HFFc6 (cell line): Measurements from ENCODE around the gene SLC38A9. TPM values are rescaled to one million over a fixed set of nuclear protein-coding genes. Genes with fewer than 3 reads are reported as not detected.

ENCODE experiments used
- DNase-seq: peaks from one replicate; pipeline ENCODE4 v3.0.0-alpha.2; 2018
- H3K27ac Mint-ChIP-seq: 2 replicates; pipeline ENCODE4 v1.8.0; 2020; ENCODE audit warnings: mild to moderate bottlenecking, mixed read lengths
- H3K27me3 Mint-ChIP-seq: 2 replicates; pipeline ENCODE4 v1.8.0; 2021; ENCODE audit warnings: mild to moderate bottlenecking, moderate library complexity, mixed read lengths; ENCODE audit not compliant: insufficient read depth
- H3K36me3 Mint-ChIP-seq: 2 replicates; pipeline ENCODE4 v1.8.0; 2021; ENCODE audit warnings: low read depth, mixed read lengths
- H3K4me1 Mint-ChIP-seq: 2 replicates; pipeline ENCODE4 v1.8.0; 2020; ENCODE audit warnings: low read depth, mixed read lengths
- H3K4me3 Mint-ChIP-seq: 2 replicates; pipeline ENCODE4 v1.8.0; 2020; ENCODE audit warnings: mild to moderate bottlenecking, moderate library complexity, mixed read lengths
- H3K9me3 Mint-ChIP-seq: 2 replicates; pipeline ENCODE4 v1.8.0; 2020; ENCODE audit warnings: mild to moderate bottlenecking, mixed read lengths
- CTCF ChIP-seq: fragments of 200-600 bp; sonication (generic); IDR thresholded peaks from 2 replicates; pipeline ENCODE4 v1.5.0; 2021; ENCODE audit warnings: antibody characterized with exemption, mild to moderate bottlenecking
- total RNA-seq, 6 experiments: library from RNA; stranded (reverse); fragmentation: NEBNext Ultra II Directional; extraction: Animal tissue kit (Norgen Biotek cat#: 25700); gene quantifications; 2 replicates in 1 of 6; 3 replicates in 5 of 6; pipeline ENCODE4 v1.2.3, GENCODE V29; 2021

Gene SLC38A9
- total RNA-seq, 6 experiments from 2014 or later, result 12.2 to 16.5 (median 13.2) TPM

GRCh38 chr5:55578771-55579170 lies 133.4 kb downstream of the SLC38A9 start:
- peaks cover 7% of the 10 kb centered on the region for H3K27me3 Mint-ChIP-seq
- H3K9me3 Mint-ChIP-seq, result no peaks in the 10 kb centered on the region
- 0 out of 2 replicates have a peak, but pooled peaks cover 6% of the 10 kb centered on the region for H3K4me1 Mint-ChIP-seq
- H3K4me3 Mint-ChIP-seq, result no peak overlapping the region
- DNase-seq, result no peak
- no peak overlapping the region for H3K27ac Mint-ChIP-seq
- no peak for TF ChIP-seq CTCF
- no peaks in the 10 kb centered on the region for H3K36me3 Mint-ChIP-seq

GRCh38 chr5:55577353-55578060 lies 134.6 kb downstream of the SLC38A9 start:
- no peak overlapping the region for H3K4me3 Mint-ChIP-seq
- DNase-seq, result no peak
- H3K4me1 Mint-ChIP-seq, result 0 out of 2 replicates have a peak, but pooled peaks cover 6% of the 10 kb centered on the region
- peaks cover 7% of the 10 kb centered on the region for H3K27me3 Mint-ChIP-seq
- H3K36me3 Mint-ChIP-seq, result no peaks in the 10 kb centered on the region
- H3K27ac Mint-ChIP-seq, result no peak overlapping the region
- TF ChIP-seq CTCF, result no peak
- no peaks in the 10 kb centered on the region for H3K9me3 Mint-ChIP-seq

GRCh38 chr5:55576661-55577060 lies 135.5 kb downstream of the SLC38A9 start:
- H3K4me1 Mint-ChIP-seq, result 0 out of 2 replicates have a peak, but pooled peaks cover 6% of the 10 kb centered on the region
- TF ChIP-seq CTCF, result no peak
- no peak overlapping the region for H3K27ac Mint-ChIP-seq
- no peaks in the 10 kb centered on the region for H3K9me3 Mint-ChIP-seq
- no peaks in the 10 kb centered on the region for H3K36me3 Mint-ChIP-seq
- peaks cover 7% of the 10 kb centered on the region for H3K27me3 Mint-ChIP-seq
- no peak overlapping the region for H3K4me3 Mint-ChIP-seq
- no peak for DNase-seq

Other genes starting within 250 kb of the SLC38A9 start
- gene PLPP1, start 177.4 kb downstream of the SLC38A9 start, total RNA-seq, result 10 to 100 TPM; 20.4 to 28.0 (median 23.3) TPM
- not detected for gene DDX4, start 25.7 kb upstream of the SLC38A9 start, total RNA-seq
- gene IL31RA, start 139.0 kb upstream of the SLC38A9 start, total RNA-seq, result under 1 TPM in 4 of 6 experiments, not detected in 2; 0.12 to 0.26 (median 0.19) TPM